Natural killer cell (primary cell): ENCODE measurements around the gene TM9SF3. TPM values are rescaled to one million over a fixed set of nuclear protein-coding genes. Genes with fewer than 3 reads are reported as not detected.
A peak's percentile ranks its signal among the peaks of the same experiment; 100 is the strongest.

ENCODE experiments used
- ATAC-seq, 3 donors: fragments of 150-1000 bp in 2 of 3; fragments of 200-7000 bp in 1 of 3; cut with Tn5 transposase; 1 replicate in 1 of 3; 2 replicates in 2 of 3; pipeline ENCODE4 v1.10.0; 2021; ENCODE audit warnings: mild to moderate bottlenecking in 2 of 3, moderate library complexity in 2 of 3
- DNase-seq, 2 donors: peaks; one replicate each; pipeline versions ENCODE4 v3.0.0 to v3.0.0-alpha.2; 2013 to 2021; ENCODE audit warnings: mixed read lengths in 1 of 2
- H3K27ac ChIP-seq: one replicate; pipeline ENCODE4 v1.5.1; 2013; ENCODE audit warnings: mild to moderate bottlenecking, low read length
- H3K27me3 ChIP-seq: one replicate; pipeline ENCODE4 v1.6.1; 2013; ENCODE audit warnings: low read length; ENCODE audit not compliant: control insufficient read depth, insufficient read depth
- H3K36me3 ChIP-seq: one replicate; pipeline ENCODE4 v1.6.1; 2013; ENCODE audit warnings: low read length; ENCODE audit not compliant: control insufficient read depth, insufficient read depth
- H3K4me1 ChIP-seq: one replicate; pipeline ENCODE4 v1.6.1; 2013; ENCODE audit warnings: low read length; ENCODE audit not compliant: control insufficient read depth, insufficient read depth
- H3K4me3 ChIP-seq: one replicate; pipeline ENCODE4 v1.5.1; 2013; ENCODE audit warnings: low read length
- H3K9me3 ChIP-seq: one replicate; pipeline ENCODE4 v1.6.1; 2013; ENCODE audit warnings: low read length; ENCODE audit not compliant: control insufficient read depth, insufficient read depth
- H3K27ac Mint-ChIP-seq, 2 donors: one replicate each; pipeline ENCODE4 v1.8.0; 2022; ENCODE audit warnings: mild to moderate bottlenecking in 2 of 2, mixed read lengths in 2 of 2, moderate library complexity in 1 of 2
- H3K27me3 Mint-ChIP-seq, 2 donors: one replicate each; pipeline ENCODE4 v1.8.0; 2022; ENCODE audit warnings: low read depth in 2 of 2, mixed read lengths in 2 of 2
- H3K36me3 Mint-ChIP-seq: one replicate; pipeline ENCODE4 v1.8.0; 2022; ENCODE audit warnings: mixed read lengths
- H3K4me1 Mint-ChIP-seq, 2 donors: one replicate each; pipeline ENCODE4 v1.8.0; 2022; ENCODE audit warnings: mixed read lengths in 2 of 2
- H3K4me3 Mint-ChIP-seq: one replicate; pipeline ENCODE4 v1.8.0; 2022; ENCODE audit warnings: mild to moderate bottlenecking, moderate library complexity, mixed read lengths
- H3K9me3 Mint-ChIP-seq, 2 donors: one replicate each; pipeline ENCODE4 v1.8.0; 2022; ENCODE audit warnings: mixed read lengths in 2 of 2
- WGBS: methylation state at CpG from one replicate; pipeline ENCODE4 v1.1.7; 2013; ENCODE audit warnings: missing lambda C conversion rate; ENCODE audit not compliant: insufficient coverage; 5-methylcytosine and 5-hydroxymethylcytosine counted together
- intact Hi-C: fragments of 100-400 bp; cut with micrococcal nuclease; formaldehyde crosslinking; loops from one replicate; pipeline ENCODE4 v1.14.2; 2022
- total RNA-seq, 4 donors: library from RNA; stranded (reverse); fragments of 120-200 nt in 1 of 4; gene quantifications; one replicate each; pipeline versions ENCODE4 v1.2.3 to v1.2.4, GENCODE V29; 2013 to 2022
- TF ChIP-seq, protein P1 (sequence below): fragments of 200-600 bp; IDR thresholded peaks from one replicate; pipeline ENCODE4 v1.8.0; 2022; ENCODE audit warnings: antibody characterized with exemption

The TM9SF3 gene
- total RNA-seq, 3 donors from 2014 or later (not counting 1 experiment from before 2014, with no cell fraction given): 113 to 119 (median 117) TPM

DNA sequence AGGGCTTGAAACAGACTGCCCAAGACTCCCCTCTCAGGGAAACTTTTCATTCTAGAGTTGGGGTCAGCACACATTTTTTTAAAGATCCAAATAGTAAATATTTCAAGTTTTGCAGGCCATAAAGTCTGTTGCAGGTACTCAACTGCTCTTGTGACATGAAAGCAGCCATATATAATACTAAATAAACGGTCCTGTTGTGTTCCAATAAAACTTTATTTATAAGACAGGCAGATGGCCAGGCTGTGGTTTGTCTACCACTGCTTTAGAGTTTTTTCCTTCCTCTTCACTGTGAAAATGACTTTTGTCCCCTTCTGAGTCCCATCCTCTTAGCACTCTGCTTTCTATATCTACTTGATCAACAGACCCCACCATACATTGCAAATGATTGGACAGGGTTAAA is 40.5 kb upstream of the TM9SF3 start:
- ATAC-seq (no peak), DNase-seq (no peak)
- Mint-ChIP-seq H3K36me3 (peaks cover 4% of the 10 kb centered on the region), H3K4me3 (no peak overlapping the region), H3K27ac (peak overlapping the region; percentile 22 to 43), H3K27me3 (no peaks in the 10 kb centered on the region), H3K9me3 (no peaks in the 10 kb centered on the region), H3K4me1 (peaks cover 0 to 12% of the 10 kb centered on the region in 2 donors)
- no peaks in the 10 kb centered on the region for H3K4me1 ChIP-seq
- H3K4me3 ChIP-seq: no peak overlapping the region
- TF ChIP-seq, protein P1, sequence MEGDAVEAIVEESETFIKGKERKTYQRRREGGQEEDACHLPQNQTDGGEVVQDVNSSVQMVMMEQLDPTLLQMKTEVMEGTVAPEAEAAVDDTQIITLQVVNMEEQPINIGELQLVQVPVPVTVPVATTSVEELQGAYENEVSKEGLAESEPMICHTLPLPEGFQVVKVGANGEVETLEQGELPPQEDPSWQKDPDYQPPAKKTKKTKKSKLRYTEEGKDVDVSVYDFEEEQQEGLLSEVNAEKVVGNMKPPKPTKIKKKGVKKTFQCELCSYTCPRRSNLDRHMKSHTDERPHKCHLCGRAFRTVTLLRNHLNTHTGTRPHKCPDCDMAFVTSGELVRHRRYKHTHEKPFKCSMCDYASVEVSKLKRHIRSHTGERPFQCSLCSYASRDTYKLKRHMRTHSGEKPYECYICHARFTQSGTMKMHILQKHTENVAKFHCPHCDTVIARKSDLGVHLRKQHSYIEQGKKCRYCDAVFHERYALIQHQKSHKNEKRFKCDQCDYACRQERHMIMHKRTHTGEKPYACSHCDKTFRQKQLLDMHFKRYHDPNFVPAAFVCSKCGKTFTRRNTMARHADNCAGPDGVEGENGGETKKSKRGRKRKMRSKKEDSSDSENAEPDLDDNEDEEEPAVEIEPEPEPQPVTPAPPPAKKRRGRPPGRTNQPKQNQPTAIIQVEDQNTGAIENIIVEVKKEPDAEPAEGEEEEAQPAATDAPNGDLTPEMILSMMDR: no peak
- 86% methylated on average over 1 of the region's 1 CpG for WGBS
- intact Hi-C loops: no loop called here
- no peaks in the 10 kb centered on the region for H3K27me3 ChIP-seq
- peaks cover 68% of the 10 kb centered on the region for H3K36me3 ChIP-seq
- no peak overlapping the region for H3K27ac ChIP-seq
- no peaks in the 10 kb centered on the region for H3K9me3 ChIP-seq

DNA sequence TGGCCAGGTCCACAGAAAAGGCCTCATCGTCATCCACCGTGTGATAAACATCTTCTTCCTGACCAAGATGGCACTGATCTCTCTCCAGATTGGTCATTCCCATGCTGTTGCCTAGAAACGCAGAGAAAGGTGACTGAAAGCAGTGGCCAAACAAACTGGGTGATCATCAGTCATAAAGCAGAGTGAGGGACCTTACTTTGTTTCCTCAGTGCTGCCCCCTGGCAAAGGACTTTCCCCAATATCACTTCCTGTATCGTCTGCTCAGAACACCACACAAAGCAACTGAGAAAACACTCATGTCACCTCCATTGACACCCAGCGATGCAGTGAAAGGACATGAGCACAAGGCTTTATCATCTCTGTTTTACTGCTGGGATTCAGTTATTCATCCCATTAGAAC is 40.0 kb upstream of the TM9SF3 start:
- peak overlapping the region; percentile 43 to 51 for H3K27ac Mint-ChIP-seq
- no peak overlapping the region for H3K4me3 Mint-ChIP-seq
- Histone ChIP-seq H3K27ac (no peak overlapping the region), H3K9me3 (no peaks in the 10 kb centered on the region), H3K4me1 (no peaks in the 10 kb centered on the region), H3K4me3 (no peak overlapping the region), H3K27me3 (no peaks in the 10 kb centered on the region), H3K36me3 (peaks cover 69% of the 10 kb centered on the region)
- WGBS: 81% methylated on average over 5 of the region's 5 CpGs
- intact Hi-C loops: no loop called here
- no peaks in the 10 kb centered on the region for H3K9me3 Mint-ChIP-seq
- peaks cover 0 to 12% of the 10 kb centered on the region in 2 donors for H3K4me1 Mint-ChIP-seq
- ATAC-seq (peak; percentile 65 to 81 (median 67)), DNase-seq (peak in 1 of 2 donors; percentile 31)
- H3K36me3 Mint-ChIP-seq: peaks cover 7% of the 10 kb centered on the region
- TF ChIP-seq, protein P1: peak; percentile 15
- no peaks in the 10 kb centered on the region for H3K27me3 Mint-ChIP-seq

DNA sequence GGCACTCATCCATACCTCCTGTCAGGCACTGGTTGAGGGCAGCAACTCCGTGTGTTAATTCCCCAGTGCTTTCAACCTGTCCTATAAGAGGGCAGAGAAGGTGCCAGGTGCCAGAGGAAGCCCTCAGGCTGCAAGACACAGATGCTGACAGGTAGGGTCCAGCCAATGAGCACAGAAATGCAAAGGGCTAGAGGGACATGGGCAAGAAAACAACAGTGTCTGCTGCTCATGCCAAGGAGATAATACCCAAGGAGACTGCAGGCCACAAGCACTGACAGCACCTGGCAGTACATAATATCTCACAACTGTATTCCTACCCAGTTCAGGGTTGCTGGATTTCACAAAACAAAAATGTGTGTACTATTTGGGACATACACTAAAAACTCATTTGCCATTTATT is 38.4 kb upstream of the TM9SF3 start:
- Histone ChIP-seq H3K36me3 (peaks cover 81% of the 10 kb centered on the region), H3K27me3 (no peaks in the 10 kb centered on the region), H3K27ac (no peak overlapping the region), H3K4me3 (no peak overlapping the region), H3K4me1 (no peaks in the 10 kb centered on the region), H3K9me3 (no peaks in the 10 kb centered on the region)
- Mint-ChIP-seq H3K36me3 (peaks cover 7% of the 10 kb centered on the region), H3K27ac (peak overlapping the region in 1 of 2 donors; percentile 45), H3K4me3 (no peak overlapping the region), H3K27me3 (no peaks in the 10 kb centered on the region), H3K9me3 (no peaks in the 10 kb centered on the region), H3K4me1 (peaks cover 0 to 12% of the 10 kb centered on the region in 2 donors)
- TF ChIP-seq, protein P1: no peak
- 92% methylated on average over 1 of the region's 1 CpG for WGBS
- no peak for ATAC-seq
- DNase-seq: no peak
- intact Hi-C loops: no loop called here
